NCI-H1105 (cell line): ENCODE results near the gene KDM3A.
"Not testable (repeated sequence)": the region's sequence is repeated elsewhere in the genome, so short reads cannot be mapped to it uniquely, and the experiment has no call there.

ENCODE experiments used
- DNase-seq: peaks from one replicate; lab custom pipeline; 2025; lab: John Stamatoyannopoulos, UW

KDM3A gene

DNA sequence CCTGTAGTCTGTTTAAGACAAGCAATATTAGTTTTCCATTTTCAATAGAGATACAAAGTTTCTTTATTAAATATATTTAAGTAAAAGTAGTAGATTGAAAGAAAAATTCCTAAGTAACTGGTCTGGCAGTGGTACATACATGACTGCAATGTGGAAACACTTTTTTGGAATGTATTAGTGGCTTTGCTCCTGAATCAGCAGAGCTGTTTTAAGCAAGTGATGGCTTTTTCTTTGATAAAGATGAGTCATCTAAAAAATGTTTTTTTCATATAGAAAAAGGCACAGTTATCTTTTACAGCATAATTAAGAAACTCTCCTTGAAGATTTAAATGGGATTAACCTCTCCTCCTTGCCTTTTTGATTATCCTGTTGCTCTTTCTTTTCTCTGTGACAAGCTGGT lies 34.9 kb downstream of the KDM3A start:
- DNase-seq: no peak

- no peak for DNase-seq
Observed at GRCh38 chr2:86476918-86477317, 35.7 kb downstream of the KDM3A start.

DNA sequence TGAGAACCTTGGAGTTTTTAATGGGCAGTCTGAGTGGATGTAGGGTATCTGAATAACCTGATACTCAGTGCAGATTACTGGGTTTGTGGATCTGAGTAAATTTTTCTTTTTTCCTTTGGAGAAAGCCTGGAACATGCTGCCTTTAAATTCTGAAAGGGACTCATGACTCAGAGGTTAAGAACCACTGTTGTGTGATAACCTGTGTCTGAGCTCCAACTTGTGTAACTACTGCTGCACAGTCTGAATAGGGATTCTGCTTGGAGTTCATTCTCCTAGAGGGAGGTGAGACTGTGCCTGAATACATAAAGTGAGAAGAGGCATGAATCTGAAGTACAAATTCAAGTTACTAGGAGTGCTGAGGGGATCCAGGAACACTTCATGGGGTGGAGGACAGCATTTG lies 36.2 kb downstream of the KDM3A start:
- DNase-seq: no peak

DNA sequence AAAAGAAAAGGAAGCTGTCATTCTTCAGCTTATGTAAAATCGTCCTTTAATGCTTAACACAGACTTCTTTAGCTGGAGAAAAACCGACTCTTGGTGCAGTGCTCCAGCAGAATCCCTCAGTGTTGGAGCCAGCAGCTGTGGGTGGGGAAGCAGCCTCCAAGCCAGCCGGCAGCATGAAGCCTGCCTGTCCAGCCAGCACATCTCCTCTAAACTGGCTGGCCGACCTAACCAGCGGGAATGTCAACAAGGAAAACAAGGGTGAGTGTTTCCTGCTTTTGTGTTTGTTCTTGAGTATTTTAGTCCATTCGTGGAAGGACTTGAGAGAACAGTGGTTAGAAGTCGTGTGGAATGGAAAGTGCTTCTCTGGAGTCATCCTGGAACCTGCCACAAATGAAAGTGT lies 38.9 kb downstream of the KDM3A start:
- no peak for DNase-seq

DNA sequence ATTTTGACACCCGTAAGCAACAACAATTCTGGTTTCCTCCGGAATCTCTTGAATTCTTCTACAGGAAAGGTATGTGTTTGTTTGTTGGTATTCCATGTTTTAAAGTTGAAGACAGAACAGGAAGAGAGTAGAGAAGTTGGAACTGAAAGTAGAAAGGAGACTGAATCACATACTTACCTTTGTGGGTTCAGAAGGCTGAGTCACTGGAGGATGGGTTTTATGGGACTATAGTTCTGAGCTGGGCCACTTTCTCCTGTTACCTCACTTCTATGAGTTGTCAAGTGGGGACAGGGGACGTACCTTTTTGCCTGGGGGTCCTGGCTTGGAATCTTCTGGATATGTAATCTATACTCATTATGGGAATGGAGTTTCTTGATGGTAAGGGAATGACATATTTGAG lies 40.9 kb downstream of the KDM3A start:
- DNase-seq: no peak

DNA sequence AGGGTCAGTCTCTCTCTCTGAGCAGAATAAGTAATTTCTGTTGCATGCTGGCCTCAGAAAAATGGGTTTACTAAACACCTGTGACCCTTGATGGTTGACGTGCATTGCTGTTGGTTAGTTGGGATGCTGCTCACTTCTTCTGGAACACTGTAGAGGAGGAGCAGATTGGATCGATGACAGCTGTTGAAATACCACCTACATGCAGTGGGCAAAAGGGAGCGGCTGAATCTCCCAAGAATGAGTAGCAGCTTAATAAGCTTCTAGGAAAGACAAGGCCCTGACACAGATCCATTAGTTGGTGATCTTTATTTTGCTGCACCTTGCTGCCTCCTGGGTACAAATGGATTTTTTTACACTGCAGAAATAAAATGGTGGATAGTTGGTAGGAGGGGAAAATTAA lies 43.2 kb downstream of the KDM3A start:
- DNase-seq: no peak

GRCh38 chr2:86485103-86485502 lies 43.9 kb downstream of the KDM3A start:
- DNase-seq: no peak

DNA sequence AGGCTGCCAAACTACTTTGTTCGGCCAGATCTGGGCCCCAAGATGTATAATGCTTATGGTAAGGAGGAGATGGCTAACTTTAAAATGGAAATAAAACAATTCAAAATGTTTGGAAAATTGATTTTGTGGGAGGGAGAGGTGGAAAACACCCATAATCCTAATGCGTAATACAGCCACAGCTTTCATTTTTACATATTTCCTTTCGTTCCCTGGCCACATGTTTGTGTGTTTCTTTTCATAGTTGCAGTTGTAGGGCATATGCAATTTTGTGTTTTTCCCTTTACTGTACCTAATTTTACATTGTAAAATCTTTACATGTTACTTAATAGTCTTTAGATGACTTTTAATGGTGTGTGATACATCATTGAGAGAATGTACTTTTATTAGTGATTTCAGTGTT lies 44.6 kb downstream of the KDM3A start:
- DNase-seq: no peak

DNA sequence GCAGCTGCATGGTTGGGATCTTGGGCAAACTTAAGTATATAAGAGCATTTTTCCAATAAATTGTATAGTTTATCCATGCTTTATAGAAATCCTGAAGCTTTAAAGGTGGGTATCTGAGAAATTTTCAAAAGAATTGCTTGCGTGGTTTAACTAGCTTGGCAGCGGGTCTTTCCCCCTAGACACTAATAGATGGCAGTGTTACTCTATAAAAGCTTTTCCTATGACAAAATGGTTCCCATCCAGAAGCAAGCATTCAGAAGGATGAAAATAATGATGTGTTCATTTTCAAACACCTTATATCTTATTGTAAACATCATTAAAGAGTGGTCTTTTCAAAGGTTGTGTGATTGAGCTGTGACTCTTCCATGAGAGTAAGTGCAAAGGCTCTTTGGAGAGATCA lies 45.9 kb downstream of the KDM3A start:
- DNase-seq: no peak

DNA sequence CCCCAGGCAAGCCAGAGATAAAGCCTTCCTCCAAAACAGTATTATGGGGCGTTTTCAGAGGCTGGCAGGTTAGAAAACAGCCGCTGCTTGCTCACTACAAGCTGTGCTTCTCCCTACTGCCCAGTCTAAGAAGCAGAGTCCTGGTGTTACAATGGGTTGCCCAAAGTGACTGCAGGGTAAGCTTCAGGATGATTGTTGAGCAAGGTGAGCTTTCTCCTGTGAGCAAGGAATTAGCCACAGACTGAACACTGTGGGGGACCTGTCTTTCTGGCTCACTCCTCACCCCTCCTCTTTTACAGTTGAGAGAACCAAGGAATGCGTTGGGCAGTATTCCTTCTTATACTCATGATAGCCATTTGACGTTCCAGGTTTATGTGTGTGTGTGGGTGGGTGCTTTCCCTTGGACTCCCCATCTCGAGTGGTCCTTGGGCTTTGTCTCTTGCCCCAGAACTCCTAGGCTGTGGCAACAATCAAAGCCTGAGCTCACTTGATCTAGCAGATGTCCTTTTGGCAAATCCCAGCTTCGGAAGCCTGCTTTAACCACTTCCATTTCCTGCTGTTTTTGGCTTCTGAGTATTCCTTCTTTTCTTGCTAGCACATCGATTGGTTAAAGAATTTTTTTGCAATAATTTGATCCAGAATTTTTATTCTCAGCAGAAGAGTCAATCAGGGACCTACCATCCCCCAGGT lies 47.5 kb downstream of the KDM3A start:
- DNase-seq: no peak

DNA sequence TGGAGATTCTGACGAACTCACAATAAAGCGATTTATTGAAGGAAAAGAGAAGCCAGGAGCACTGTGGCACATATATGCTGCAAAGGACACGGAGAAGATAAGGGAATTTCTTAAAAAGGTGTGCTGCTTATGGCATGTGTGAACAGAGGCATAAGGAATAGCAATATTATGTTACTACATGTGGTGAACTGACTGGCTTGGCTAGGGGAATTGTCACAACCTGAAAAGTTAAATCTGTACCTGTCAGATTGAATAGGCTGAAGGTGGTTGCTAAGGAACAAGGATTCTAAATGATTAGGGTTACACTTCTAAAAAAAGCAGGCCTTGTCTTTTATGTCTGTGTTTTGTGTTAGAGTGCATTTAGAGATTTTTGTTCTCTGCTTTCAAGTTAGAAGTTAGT lies 48.4 kb downstream of the KDM3A start:
- no peak for DNase-seq

- DNase-seq: no peak
Observed at GRCh38 chr2:86490245-86490644, 49.1 kb downstream of the KDM3A start.

DNA sequence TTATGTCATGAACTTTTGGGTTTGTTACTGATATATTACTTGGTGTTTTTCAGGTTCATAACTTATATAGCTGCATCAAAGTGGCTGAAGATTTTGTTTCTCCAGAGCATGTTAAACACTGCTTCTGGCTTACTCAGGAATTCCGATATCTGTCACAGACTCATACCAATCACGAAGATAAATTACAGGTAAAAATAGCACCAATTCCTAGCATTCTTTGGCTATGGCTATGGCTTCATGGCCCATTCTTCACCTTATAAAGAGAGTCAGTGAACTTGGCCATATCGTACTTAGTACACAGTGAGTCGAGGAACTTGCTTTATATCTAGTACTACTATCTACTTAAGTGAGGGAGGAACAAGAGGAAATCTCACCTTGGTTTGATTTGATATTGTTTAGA lies 49.9 kb downstream of the KDM3A start:
- DNase-seq: no peak

DNA sequence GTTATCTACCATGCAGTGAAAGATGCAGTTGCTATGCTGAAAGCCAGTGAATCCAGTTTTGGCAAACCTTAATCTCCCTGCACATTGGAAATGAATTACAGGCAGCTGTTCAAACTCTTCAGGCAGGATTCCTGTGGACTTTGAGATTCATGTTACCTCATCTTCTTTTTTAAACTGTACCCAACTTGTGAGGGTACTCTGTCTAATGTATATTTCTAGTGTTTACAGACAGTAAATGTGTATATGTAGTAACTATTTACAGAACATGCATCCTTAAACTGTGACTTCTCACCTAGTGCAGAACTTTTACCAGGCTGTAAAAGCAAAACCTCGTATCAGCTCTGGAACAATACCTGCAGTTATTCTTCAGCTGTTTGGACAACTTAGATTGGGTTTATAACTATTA lies 50.9 kb downstream of the KDM3A start:
- no peak for DNase-seq

- DNase-seq: not testable (repeated sequence)
Observed at GRCh38 chr2:86496391-86496790, 55.2 kb downstream of the KDM3A start.

DNA sequence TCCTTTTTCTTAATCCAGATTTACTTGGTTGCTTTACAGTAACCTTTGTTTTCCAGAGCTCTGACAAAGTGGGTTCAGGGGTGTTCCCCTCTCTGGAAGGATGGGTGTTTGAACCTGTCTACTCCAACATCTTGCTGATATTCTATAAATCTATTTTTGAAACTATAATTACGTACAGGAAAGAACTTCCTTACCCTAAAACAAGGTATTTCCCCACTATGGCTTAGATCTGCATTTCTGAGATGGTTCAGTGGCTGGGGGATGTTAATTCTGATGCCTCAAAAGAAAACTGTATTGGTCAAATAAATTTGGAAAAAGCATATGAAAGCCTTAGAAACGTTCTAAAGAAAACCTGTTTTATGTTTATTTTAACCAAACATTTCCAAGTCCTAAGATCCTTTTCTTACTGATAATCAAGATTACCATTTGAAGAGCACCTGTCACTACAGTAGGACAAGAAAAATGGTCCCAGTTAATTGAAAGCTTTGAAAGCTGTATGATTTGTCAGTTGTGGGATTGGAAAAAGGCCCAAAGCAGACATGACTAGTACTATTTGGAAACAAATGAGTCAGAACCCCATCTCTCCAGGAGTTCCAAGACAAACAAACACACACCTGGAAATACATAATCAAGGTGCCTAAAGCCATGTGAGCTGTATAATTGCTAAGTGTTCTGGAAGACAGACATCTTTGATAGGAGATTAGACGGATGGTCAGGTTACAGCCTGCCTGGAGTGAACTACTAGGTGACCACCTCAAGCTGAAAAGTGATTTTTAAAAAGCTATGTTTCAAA lies 57.5 kb downstream of the KDM3A start:
- no peak for DNase-seq

- DNase-seq: no peak
Observed at GRCh38 chr2:86499326-86499725, 58.2 kb downstream of the KDM3A start.

DNA sequence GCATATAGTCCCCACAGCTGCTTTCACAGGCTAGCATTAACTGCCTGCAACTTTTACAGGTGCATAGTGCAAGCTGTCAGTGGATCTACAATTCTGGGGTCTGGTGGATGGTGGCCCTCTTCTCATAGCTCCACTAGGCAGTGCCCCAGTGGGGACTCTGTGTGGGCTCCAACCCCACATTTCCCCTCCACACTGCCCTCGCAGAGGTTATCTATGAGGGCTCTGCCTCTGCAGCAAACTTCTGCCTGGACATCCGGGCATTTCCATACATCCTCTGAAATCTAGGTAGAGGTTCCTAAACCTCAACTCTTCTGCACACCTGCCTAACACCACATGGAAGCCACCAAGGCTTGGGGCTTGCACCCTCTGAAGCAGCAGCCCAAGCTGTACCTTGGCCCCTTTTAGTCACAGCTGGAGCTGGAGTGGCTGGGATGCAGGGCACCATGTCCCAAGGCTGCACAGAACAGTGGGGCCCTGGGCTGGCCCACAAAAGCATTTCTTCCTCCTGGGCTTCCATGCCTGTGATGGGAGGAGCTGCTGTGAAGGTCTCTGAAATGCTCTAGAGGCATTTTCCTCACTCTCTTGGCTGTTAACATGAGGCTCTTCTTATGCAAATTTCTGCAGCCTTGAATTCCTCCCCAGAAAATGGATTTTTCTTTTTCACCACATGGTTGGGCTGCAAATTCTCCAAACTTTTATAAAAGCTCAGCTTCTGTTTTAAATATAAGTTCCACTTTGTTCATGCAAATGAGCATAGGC lies 59.3 kb downstream of the KDM3A start:
- DNase-seq: no peak

DNA sequence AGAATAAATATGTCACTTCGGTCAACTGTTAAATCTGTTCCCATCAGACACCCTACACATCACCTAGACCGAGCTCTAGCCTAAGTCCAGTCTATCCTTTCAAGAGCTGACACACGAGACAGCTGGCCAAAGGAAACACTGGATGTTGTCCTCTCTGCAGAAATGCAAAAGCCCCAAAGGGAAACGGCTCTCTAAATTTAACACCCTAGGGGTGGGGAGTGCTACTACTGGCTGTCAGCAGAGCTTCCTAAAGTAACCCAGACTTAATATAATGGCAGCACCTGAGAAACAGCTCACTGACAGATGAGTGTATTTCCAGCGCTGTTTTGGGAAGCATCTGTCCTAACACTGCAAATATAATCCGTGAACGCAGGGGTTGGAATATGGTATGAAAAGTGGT lies 66.4 kb downstream of the KDM3A start:
- DNase-seq: no peak

DNA sequence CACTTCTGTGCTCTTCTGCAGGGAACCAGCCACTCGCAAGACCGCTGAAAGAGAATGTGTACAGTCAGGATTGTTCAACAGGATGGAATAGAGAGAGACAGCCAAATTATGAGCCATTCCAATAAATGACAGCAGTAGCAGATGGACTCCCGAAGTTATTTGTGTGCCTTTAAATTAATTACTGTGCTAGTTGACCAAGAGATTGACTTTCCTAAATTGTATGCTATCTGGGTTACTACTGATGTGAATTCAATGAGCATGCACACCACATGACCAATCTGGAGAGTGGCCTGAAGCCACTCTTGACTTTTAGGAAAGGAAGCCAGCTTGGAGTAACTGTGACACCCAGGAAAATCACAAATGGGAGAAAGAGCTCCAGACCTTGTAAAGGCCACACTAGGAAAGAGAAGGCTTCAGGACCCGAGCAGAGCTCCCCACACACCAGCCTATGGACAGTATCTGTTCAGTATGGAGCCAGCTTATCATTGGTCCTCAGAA lies 69.3 kb downstream of the KDM3A start:
- no peak for DNase-seq

- DNase-seq: peak; percentile 63
Observed at GRCh38 chr2:86512034-86512433, 70.9 kb downstream of the KDM3A start.

DNA sequence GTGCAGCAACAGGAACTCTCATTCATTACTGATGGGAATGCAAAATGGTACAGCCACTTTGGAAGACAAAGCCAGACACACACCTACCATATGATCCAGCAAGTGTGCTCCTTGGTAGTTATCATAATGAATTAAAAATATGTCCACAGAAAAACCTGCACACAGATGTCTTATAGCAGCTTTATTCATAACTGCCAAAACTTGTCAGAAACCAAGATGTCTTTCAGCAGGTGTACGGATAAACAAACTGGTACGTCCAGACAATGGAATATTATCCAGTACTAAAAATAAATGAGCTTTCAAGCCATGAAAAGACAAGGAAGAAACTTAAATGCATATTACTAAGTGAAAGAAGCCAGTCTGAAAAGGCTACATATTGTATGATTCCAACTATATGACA lies 71.7 kb downstream of the KDM3A start:
- DNase-seq: no peak
